Measurements from ENCODE around the gene LPCAT3. TPM values are rescaled to one million over a fixed set of nuclear protein-coding genes. Genes with fewer than 3 reads are reported as not detected.

LPCAT3 gene
- total RNA-seq, 1 experiment from 2014 or later = 30.2 TPM

DNA sequence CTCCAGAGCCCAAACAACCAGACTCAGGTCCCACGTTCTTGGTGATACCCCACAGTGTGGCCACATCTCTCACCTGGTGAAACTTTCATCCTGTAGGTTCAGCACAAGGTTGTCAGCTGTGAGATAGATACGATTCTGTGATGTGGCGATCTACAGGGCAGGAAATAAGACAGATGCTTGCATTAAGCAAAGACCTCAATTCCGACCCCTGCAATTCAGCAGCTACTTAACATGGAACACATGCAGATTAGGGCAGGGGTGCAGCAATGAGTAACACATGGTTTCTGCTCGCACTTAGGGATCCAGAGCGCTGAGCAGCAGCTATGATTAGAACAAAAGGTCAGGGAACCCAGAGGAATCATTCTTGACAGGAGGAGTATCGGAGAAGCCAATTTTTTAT, 51.9 kb downstream of the LPCAT3 start:
- no peak overlapping the region for H3K4me3 Mint-ChIP-seq (ENCODE audit: low read depth, unreplicated experiment)

DNA sequence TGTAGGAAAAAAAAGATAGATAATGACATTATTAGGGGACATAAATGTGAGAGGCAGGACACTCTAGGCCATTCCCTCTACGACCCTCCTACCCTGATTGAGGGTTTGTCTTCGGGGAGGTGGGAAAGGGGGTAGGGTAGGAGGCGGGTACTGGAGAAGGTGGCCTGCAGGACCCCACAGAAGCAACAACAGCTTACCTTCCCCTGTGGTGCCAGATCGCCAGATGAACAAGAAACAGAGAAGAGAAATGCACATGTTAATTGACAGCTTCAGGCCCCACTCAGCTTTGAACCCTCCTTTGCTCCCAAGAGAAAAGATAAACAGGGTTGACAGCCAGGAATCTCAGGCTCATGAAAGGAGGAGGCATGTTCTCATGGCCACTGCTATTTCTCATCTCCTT, 52.6 kb downstream of the LPCAT3 start:
- intact Hi-C loops (cut with micrococcal nuclease; ENCODE audit: unreplicated experiment) = no loop called here
- Mint-ChIP-seq H3K27ac (ENCODE audit: unreplicated experiment) (peak overlapping the region; percentile 87), H3K9me3 (ENCODE audit: low read depth, unreplicated experiment) (no peaks in the 10 kb centered on the region), H3K27me3 (ENCODE audit: unreplicated experiment) (no peaks in the 10 kb centered on the region), H3K36me3 (ENCODE audit: insufficient read depth, unreplicated experiment) (peaks cover 95% of the 10 kb centered on the region), H3K4me1 (ENCODE audit: low read depth, unreplicated experiment) (peaks cover 47% of the 10 kb centered on the region), H3K4me3 (ENCODE audit: low read depth, unreplicated experiment) (peak overlapping the region; percentile 79)
- DNase-seq = no peak
- no TSS peak for BruUV-seq (replicated peaks)
- TF ChIP-seq, protein P1, sequence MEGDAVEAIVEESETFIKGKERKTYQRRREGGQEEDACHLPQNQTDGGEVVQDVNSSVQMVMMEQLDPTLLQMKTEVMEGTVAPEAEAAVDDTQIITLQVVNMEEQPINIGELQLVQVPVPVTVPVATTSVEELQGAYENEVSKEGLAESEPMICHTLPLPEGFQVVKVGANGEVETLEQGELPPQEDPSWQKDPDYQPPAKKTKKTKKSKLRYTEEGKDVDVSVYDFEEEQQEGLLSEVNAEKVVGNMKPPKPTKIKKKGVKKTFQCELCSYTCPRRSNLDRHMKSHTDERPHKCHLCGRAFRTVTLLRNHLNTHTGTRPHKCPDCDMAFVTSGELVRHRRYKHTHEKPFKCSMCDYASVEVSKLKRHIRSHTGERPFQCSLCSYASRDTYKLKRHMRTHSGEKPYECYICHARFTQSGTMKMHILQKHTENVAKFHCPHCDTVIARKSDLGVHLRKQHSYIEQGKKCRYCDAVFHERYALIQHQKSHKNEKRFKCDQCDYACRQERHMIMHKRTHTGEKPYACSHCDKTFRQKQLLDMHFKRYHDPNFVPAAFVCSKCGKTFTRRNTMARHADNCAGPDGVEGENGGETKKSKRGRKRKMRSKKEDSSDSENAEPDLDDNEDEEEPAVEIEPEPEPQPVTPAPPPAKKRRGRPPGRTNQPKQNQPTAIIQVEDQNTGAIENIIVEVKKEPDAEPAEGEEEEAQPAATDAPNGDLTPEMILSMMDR (IDR thresholded peaks at IDR 0.05; ENCODE audit: unreplicated experiment) = no peak
- CTCF ChIA-PET = interaction anchor here (2.5 to 5.5 kb wide), 2 partner anchors 21 to 97 kb away, joined by 17 to 90 read pairs; partner anchors contain the start of genes C12orf57 and RNU7-1

More for the DNA sequence above, 51.9 kb downstream of the LPCAT3 start:
- Mint-ChIP-seq H3K4me1 (ENCODE audit: low read depth, unreplicated experiment) (peaks cover 41% of the 10 kb centered on the region), H3K9me3 (ENCODE audit: low read depth, unreplicated experiment) (no peaks in the 10 kb centered on the region), H3K27ac (ENCODE audit: unreplicated experiment) (peak overlapping the region; percentile 41), H3K36me3 (ENCODE audit: insufficient read depth, unreplicated experiment) (peaks cover 96% of the 10 kb centered on the region), H3K27me3 (ENCODE audit: unreplicated experiment) (no peaks in the 10 kb centered on the region)
- CTCF ChIA-PET = interaction anchor here (0.7 kb wide), 1 partner anchor 75 kb away, joined by 3 read pairs; no protein-coding TSS in a partner anchor
- no TSS peak for BruUV-seq (replicated peaks)
- TF ChIP-seq, protein P1 (IDR thresholded peaks at IDR 0.05; ENCODE audit: unreplicated experiment) = no peak
- intact Hi-C loops (cut with micrococcal nuclease; ENCODE audit: unreplicated experiment) = no loop called here
- DNase-seq = no peak

DNA sequence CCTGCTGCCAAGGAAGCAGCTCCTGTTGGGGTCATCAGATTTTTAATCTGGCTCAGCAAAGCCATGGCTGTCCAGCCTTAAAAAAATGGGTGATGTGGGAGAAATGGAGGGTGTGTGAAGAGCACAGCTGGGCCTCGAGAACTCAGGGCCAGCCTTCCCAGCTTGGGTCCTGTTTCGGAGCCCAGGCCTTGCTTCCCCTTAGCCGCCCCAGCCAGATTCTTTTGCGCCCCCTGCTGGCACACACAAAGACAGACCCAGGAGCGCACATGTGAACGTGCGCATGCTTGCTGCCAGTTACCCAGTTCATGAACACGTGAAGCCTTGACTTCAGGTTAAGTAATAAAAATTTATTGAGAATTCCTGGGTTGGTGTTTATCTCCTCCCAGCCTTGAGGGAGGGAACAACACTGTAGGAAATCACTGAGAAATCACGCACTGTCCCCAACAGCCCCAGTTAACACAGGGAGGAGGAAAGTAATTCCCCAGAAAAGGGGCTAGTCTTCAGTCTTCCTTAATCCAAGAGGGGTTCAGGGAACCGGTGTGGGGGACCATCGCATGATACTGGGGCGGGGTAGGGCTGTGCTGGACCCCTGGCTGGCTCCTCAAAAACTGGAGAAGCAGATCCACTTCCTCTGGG, 53.1 kb downstream of the LPCAT3 start:
- intact Hi-C loops (cut with micrococcal nuclease; ENCODE audit: unreplicated experiment) = no loop called here
- BruUV-seq (replicated peaks) = no TSS peak
- Mint-ChIP-seq H3K4me1 (ENCODE audit: low read depth, unreplicated experiment) (peaks cover 50% of the 10 kb centered on the region), H3K27me3 (ENCODE audit: unreplicated experiment) (no peaks in the 10 kb centered on the region), H3K4me3 (ENCODE audit: low read depth, unreplicated experiment) (peak overlapping the region; percentile 79), H3K36me3 (ENCODE audit: insufficient read depth, unreplicated experiment) (peaks cover 95% of the 10 kb centered on the region), H3K9me3 (ENCODE audit: low read depth, unreplicated experiment) (no peaks in the 10 kb centered on the region), H3K27ac (ENCODE audit: unreplicated experiment) (peak overlapping the region; percentile 87)
- CTCF ChIA-PET = interaction anchor here (0.8 to 5.5 kb wide), 6 partner anchors 20 to 96 kb away, joined by 3 to 90 read pairs (median 8); partner anchors contain the start of genes C12orf57, RNU7-1 and SPSB2
- TF ChIP-seq, protein P1 (IDR thresholded peaks at IDR 0.05; ENCODE audit: unreplicated experiment) = peak; percentile 90
- peak; percentile 89 for DNase-seq

DNA sequence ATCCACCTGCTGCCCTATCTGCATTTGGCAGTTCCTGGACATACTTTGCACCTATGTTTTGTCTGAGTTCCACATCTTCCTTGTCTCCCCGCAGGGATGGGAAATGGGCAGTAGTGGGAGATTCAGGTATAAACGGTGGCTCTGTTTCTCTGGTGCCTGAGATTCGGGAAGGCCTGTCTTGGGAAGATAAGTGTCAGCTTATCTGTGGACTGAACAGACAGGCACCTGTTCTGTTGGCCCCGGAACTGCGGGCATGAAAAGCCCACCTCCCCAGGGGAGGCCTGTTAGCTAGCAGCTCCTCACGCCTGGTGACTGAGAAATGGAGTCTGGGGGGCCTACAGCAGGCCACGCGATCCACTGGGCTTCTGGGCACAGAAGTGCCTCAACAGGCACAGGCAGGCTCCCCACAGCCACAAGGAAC, 53.7 kb downstream of the LPCAT3 start:
- H3K4me1 Mint-ChIP-seq (ENCODE audit: low read depth, unreplicated experiment) = peaks cover 50% of the 10 kb centered on the region
- CTCF ChIA-PET = interaction anchor here (0.8 to 5.5 kb wide), 6 partner anchors 19 to 95 kb away, joined by 3 to 90 read pairs (median 8); partner anchors contain the start of genes C12orf57, RNU7-1 and SPSB2

More for the DNA sequence above, 53.7 kb downstream of the LPCAT3 start:
- peak overlapping the region; percentile 87 for H3K27ac Mint-ChIP-seq (ENCODE audit: unreplicated experiment)
- TF ChIP-seq, protein P1 (IDR thresholded peaks at IDR 0.05; ENCODE audit: unreplicated experiment) = no peak
- H3K27me3 Mint-ChIP-seq (ENCODE audit: unreplicated experiment) = no peaks in the 10 kb centered on the region
- H3K9me3 Mint-ChIP-seq (ENCODE audit: low read depth, unreplicated experiment) = no peaks in the 10 kb centered on the region
- intact Hi-C loops (cut with micrococcal nuclease; ENCODE audit: unreplicated experiment) = no loop called here
- peak overlapping the region; percentile 79 for H3K4me3 Mint-ChIP-seq (ENCODE audit: low read depth, unreplicated experiment)
- H3K36me3 Mint-ChIP-seq (ENCODE audit: insufficient read depth, unreplicated experiment) = peaks cover 95% of the 10 kb centered on the region
- BruUV-seq (replicated peaks) = no TSS peak
- no peak for DNase-seq

Data from Calu3 (cell line).